Endothelial cell of hepatic sinusoid (primary cell): ENCODE measurements around the gene SLAMF7.

Experiments used
- in situ Hi-C: cut with HindIII; loops from 2 replicates; pipeline ENCODE4 v1.10.0; 2017; ENCODE audit warnings: low sequenced_read_pairs

The SLAMF7 gene

DNA sequence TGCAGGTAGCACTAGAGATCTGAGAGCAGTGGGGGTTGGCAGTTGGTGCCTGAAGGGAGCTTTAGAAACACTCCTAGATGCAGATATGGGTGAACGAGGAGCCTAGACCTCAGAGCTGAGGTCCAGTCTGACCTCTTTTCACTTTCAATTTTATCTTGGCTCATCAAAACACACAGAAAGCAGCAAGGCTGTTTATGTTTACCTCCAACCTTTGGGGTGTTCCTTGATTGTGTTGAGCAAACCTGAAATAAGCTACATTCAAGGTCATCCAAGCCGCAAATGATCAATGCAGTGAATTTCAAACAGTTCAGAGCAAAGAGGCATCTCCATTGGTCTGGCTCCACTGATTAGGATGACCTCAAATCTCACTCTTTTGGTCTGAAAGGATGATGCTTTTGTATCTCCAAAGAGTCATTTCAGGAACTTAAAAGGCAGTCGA is 58.2 kb downstream of the SLAMF7 start:
- in situ Hi-C loops: no loop called here

DNA sequence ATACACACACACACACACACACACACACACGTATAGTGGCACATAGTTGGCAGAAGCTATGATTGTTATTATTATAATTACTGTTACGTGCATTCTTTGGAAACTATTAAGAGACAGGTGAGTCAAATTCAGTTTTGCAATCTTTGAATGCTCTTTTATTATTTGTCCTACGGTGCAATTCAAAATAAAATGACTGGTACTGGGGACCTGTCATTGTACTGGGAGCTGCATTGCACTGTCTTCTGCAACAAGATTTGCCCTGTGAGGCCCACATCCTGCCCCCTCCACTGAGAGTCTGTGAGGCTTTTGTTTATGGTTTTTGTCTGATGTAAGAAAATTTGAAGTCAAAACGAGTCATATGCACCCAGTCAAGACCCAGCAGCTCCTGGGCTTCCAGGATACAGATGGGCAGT is 58.8 kb downstream of the SLAMF7 start:
- in situ Hi-C loops: no loop called here

DNA sequence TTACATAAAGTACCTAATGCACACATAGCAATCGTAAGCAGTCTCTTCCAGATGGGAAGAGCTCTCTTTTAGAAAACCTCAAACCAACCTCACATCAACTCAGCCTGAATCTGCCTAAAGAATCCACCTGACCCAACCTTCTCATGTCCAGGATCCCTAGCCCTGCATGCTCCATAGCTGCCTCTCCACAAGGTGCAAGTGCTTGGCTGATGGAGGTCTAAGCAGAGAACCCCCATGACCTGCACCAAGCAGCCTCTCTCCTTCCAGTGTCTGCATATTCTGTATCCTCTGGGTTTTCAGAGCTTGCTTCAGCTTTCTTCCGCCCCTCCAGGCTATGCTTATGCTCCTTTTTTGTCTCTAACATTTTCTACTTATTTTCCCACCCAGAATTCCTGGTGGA is 59.4 kb downstream of the SLAMF7 start:
- in situ Hi-C loops: no loop called here

DNA sequence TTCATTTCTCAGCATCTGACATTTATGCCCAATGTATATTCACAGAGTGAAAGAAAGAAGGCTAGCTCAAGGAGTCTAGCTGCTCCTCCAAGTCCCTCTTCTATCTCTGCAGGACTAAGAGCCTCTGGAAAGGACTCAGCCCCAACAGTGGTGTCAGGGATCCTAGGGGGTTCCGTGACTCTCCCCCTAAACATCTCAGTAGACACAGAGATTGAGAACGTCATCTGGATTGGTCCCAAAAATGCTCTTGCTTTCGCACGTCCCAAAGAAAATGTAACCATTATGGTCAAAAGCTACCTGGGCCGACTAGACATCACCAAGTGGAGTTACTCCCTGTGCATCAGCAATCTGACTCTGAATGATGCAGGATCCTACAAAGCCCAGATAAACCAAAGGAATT is 60.6 kb downstream of the SLAMF7 start:
- in situ Hi-C loops: no loop called here

DNA sequence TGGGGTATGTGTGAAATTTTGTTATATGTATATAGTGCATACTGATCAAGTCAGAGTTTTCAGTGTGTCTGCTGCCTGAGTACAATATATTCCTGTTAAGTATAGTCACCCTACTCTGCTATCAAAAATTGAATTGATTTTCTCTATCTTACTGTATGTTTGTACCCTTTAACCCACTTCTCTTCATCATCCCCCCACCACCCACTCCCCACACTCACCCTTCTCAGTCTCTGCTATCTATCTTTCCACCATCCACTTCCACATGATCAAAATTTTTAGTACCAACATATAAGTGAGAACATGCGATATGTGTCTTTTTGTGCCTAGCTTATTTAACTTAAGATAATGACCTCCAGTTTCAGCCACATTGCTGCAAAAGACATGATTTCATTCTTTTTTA is 61.1 kb downstream of the SLAMF7 start:
- in situ Hi-C loops: no loop called here

DNA sequence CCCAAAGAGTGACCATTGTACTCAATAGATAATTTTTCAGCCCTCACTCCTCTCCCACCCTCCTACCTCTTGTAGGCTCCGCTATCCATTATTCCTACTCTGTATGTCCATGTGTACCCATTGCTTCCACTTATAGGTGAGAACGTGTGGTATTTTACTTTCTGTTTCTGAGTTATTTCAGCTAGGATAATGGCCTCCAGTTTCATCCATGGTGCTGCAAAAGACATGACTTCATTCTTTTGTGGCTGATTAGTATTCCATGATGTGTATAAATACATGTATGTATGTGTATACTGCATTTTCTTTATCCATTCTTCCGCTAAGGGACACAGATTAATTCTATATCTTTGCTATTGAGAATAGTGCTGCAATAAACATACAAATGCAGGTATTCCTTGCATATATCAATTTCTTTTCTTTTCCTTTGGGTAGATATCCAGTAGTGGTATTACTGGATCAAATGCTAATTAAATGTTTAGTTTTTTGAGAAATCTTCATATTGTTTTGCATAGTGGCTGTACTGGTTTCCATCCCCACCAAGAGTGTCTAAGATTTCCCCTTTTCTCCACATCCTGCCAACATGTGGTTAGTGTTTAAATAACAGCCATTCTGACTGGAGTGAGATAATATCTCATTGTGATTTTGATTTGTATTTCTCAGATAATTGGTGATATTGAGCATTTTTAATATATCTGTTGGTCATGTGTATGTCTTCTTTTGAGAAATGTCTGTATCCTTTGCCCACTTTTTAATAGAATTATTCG is 61.8 kb downstream of the SLAMF7 start:
- in situ Hi-C loops: no loop called here

DNA sequence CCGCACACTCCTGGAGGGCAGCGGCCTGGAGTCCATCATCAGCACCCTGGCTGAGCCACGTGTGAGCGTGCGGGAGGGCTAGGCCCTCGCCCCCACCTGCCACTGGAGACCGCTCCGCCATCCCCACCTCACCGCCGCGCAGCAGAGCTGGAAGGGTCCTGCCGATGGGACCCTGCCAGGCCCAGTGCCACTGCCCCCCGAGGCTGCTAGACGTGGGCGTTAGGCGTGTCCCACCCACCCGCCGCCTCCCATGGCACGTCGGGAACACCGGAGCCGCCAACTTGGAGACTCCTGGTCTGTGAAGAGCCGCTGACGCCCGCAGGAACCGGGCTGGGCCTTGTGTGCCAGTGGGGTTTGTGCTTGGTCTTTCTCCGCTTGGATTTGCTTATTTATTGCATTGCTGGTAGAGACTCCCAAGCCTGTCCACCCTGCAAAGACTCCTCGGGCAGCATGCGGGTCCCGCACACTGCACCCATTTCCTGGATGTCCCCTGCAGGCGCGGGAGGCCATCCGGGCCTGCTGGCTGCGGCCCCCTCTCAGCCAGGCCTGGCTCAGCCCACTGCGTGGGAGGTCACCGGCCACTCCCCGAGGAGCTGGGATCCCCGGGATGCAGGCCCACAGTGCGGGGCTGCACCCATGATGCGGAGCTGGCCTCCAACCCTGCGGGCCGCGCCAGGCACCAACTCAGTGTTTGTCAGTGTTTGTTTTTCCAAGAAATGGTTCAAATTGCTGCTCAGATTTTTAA is 63.0 kb downstream of the SLAMF7 start:
- in situ Hi-C loops: no loop called here
